ENCODE results near the gene TMEM51.

Gene TMEM51

GRCh38 chr1:15156807-15157380 is 3.3 kb downstream of the TMEM51 start:
- no peak for TF ChIP-seq CTCF (IDR thresholded peaks at IDR 0.05; ENCODE audit: insufficient read depth, low read depth, low read length, missing control alignments)
- DNase-seq (ENCODE audit: low read depth): no peak
- H3K4me3 ChIP-seq (ENCODE audit: low read depth, low read length): no peak overlapping the region

- no peak for DNase-seq (ENCODE audit: low read depth)
- TF ChIP-seq CTCF (IDR thresholded peaks at IDR 0.05; ENCODE audit: insufficient read depth, low read depth, low read length, missing control alignments): no peak
- H3K4me3 ChIP-seq (ENCODE audit: low read depth, low read length): no peak overlapping the region
These were observed 4.2 kb downstream of the TMEM51 start for GRCh38 chr1:15157524-15158399.

GRCh38 chr1:15158506-15159165 is 5.1 kb downstream of the TMEM51 start:
- no peak overlapping the region for H3K4me3 ChIP-seq (ENCODE audit: low read depth, low read length)
- no peak for DNase-seq (ENCODE audit: low read depth)

GRCh38 chr1:15159166-15159555 is 5.6 kb downstream of the TMEM51 start:
- TF ChIP-seq CTCF (IDR thresholded peaks at IDR 0.05; ENCODE audit: insufficient read depth, low read depth, low read length, missing control alignments): no peak
- H3K4me3 ChIP-seq (ENCODE audit: low read depth, low read length): no peak overlapping the region
- DNase-seq (ENCODE audit: low read depth): no peak

More at GRCh38 chr1:15158506-15159165, 5.1 kb downstream of the TMEM51 start:
- no peak for TF ChIP-seq CTCF (IDR thresholded peaks at IDR 0.05; ENCODE audit: insufficient read depth, low read depth, low read length, missing control alignments)

DNA sequence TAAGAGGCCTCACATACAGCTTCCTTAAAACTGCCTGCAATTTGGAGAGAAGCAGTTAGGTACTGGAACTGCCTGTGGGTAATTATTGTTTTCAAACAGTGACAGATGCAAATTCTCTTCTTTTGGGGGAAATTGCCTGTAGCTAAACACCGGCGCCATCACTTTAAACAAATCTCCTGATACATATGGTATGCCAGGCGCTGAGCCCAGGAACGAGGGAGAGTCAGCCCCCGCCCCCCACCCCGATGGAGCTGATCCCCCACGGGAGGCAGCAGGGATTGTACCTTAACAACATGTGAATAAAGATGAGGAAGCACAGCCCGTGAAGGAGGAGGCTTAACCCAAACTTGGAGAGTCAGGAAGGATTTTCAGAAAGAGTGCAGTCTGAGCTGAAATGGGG is 7.1 kb downstream of the TMEM51 start:
- no peak overlapping the region for H3K4me3 ChIP-seq (ENCODE audit: low read depth, low read length)
- DNase-seq (ENCODE audit: low read depth): no peak
- no peak for TF ChIP-seq CTCF (IDR thresholded peaks at IDR 0.05; ENCODE audit: insufficient read depth, low read depth, low read length, missing control alignments)

DNA sequence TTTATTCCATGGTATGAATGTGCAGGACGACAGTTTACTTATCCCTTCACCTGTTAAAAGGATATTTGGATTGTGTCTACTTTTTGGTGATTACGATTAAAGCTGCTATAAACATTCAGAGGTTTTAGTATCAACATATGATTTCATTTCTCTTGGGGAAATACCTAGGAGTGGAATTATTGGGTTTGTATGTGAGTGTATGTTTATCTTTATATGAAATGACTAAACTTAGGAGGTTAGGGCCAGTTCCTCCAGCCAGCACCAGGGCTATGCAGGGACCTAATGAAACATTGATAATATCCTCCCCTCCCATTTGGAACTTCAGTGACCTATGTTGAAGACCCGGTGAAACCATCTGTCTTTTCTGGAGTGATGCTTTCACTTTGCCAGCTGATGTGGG is 13.8 kb downstream of the TMEM51 start:
- no peak overlapping the region for H3K4me3 ChIP-seq (ENCODE audit: low read depth, low read length)
- DNase-seq (ENCODE audit: low read depth): no peak
- TF ChIP-seq CTCF (IDR thresholded peaks at IDR 0.05; ENCODE audit: insufficient read depth, low read depth, low read length, missing control alignments): no peak

Data from GM12865 (cell line).